Panc1 (cell line): Measurements from ENCODE around the gene LRRC43. TPM values are rescaled to one million over a fixed set of nuclear protein-coding genes. Genes with fewer than 3 reads are reported as not detected.

Experiments
- ATAC-seq: fragments of 200-7000 bp; cut with Tn5 transposase; 2 replicates; pipeline ENCODE4 v1.9.1; 2020; ENCODE audit warnings: mild to moderate bottlenecking, moderate library complexity
- BruUV-seq: library from RNA; stranded (reverse); fragments of 400-500 nt; replicated peaks from 2 replicates; lab custom pipeline; 2021; lab: Mats Ljungman, UMichigan
- CTCF ChIA-PET: fragments of 300-600 bp; sonication (Branson Sonifier 250); formaldehyde crosslinking; loops from one replicate; lab custom pipeline; 2022; ENCODE audit warnings: antibody characterized with exemption; lab: Charles Lee
- POLR2A ChIA-PET: fragments of 300-600 bp; sonication (Branson Sonifier 250); formaldehyde crosslinking; loops from one replicate; lab custom pipeline; 2022; ENCODE audit warnings: antibody characterized with exemption; lab: Charles Lee
- DNase-seq: peaks from one replicate; pipeline ENCODE4 v3.0.0-alpha.2; 2010; ENCODE audit warnings: low read depth, low spot score
- H3K27ac ChIP-seq: 2 replicates; pipeline ENCODE4 v1.5.1; 2011; ENCODE audit warnings: mild to moderate bottlenecking, low read length, inconsistent platforms
- H3K27me3 ChIP-seq: fragments of 200-500 bp; sonication (Bioruptor generic); 2 replicates; pipeline ENCODE4 v1.6.0; 2014; ENCODE audit warnings: low read length, inconsistent platforms; ENCODE audit not compliant: control insufficient read depth, insufficient read depth
- H3K36me3 ChIP-seq: fragments of 200-500 bp; sonication (Bioruptor generic); 2 replicates; pipeline ENCODE4 v1.5.1; 2014; ENCODE audit warnings: inconsistent platforms, mild to moderate bottlenecking, low read length, moderate library complexity; ENCODE audit not compliant: control insufficient read depth, insufficient read depth
- H3K4me1 ChIP-seq: 2 replicates; pipeline ENCODE4 v1.5.1; 2011; ENCODE audit warnings: inconsistent platforms, mild to moderate bottlenecking, low read length, moderate library complexity; ENCODE audit not compliant: control insufficient read depth, insufficient read depth
- H3K4me3 ChIP-seq, 2 experiments: 2 replicates each; pipeline ENCODE4 v1.5.1; 2011 to 2012; ENCODE audit warnings: low read depth in 2 of 2, low read length in 2 of 2, mild to moderate bottlenecking in 2 of 2, inconsistent platforms in 1 of 2, moderate library complexity in 1 of 2
- H3K9me3 ChIP-seq: fragments of 200-500 bp; sonication (Bioruptor generic); 2 replicates; pipeline ENCODE4 v1.5.1; 2014; ENCODE audit warnings: low read depth, mild to moderate bottlenecking, inconsistent platforms, low read length, moderate library complexity; ENCODE audit not compliant: control insufficient read depth, insufficient read depth
- CTCF ChIP-seq: fragments of 450-650 bp; IDR thresholded peaks from 2 replicates; pipeline ENCODE4 v1.5.1; 2017; ENCODE audit warnings: mild to moderate bottlenecking
- POLR2AphosphoS5 ChIP-seq: IDR thresholded peaks from 2 replicates; pipeline ENCODE4 v1.6.1; 2012; ENCODE audit warnings: mild to moderate bottlenecking, low read depth, low read length, moderate library complexity
- REST ChIP-seq, 2 experiments: IDR thresholded peaks; 2 replicates each; pipeline ENCODE4 v1.6.1; 2011 to 2012; ENCODE audit warnings: low read depth in 2 of 2, control low read depth in 1 of 2, low read length in 1 of 2, mild to moderate bottlenecking in 1 of 2, moderate library complexity in 1 of 2; ENCODE audit not compliant: insufficient read depth in 1 of 2
- SIN3A ChIP-seq: IDR thresholded peaks from 2 replicates; pipeline ENCODE4 v1.6.1; 2012; ENCODE audit warnings: low read depth, mild to moderate bottlenecking, low read length, moderate library complexity, borderline replicate concordance; ENCODE audit not compliant: insufficient read depth
- TCF7L2 ChIP-seq: IDR thresholded peaks from 2 replicates; pipeline ENCODE4 v1.6.1; 2011; ENCODE audit warnings: mild to moderate bottlenecking, low read depth, low read length, inconsistent platforms
- in situ Hi-C: cut with HindIII; loops from 2 replicates; pipeline ENCODE4 v1.10.0; 2016; ENCODE audit warnings: low sequenced_read_pairs, low pct_unique_long_range_greater_than_20kb
- intact Hi-C: fragments of 100-400 bp; cut with micrococcal nuclease; formaldehyde crosslinking; loops from one replicate; pipeline ENCODE4 v1.10.0; 2022; ENCODE audit not compliant: unreplicated experiment
- total RNA-seq: library from RNA; stranded (reverse); gene quantifications from one replicate; pipeline ENCODE4 v1.2.1, GENCODE V29; 2021; ENCODE audit not compliant: unreplicated experiment

Gene LRRC43
- total RNA-seq, 1 experiment from 2014 or later = 1.5 TPM

- intact Hi-C loops = no loop called here
- BruUV-seq = no TSS peak
- Histone ChIP-seq H3K9me3 (no peaks in the 10 kb centered on the region), H3K36me3 (peaks cover 7% of the 10 kb centered on the region), H3K27me3 (no peaks in the 10 kb centered on the region), H3K4me1 (no peaks in the 10 kb centered on the region), H3K4me3 (no peak overlapping the region), H3K27ac (no peak overlapping the region)
- CTCF ChIA-PET = no interaction called here
- POLR2A ChIA-PET = no interaction called here
- no peak for DNase-seq
- TF ChIP-seq POLR2AphosphoS5 (no peak), REST (IDR thresholded peaks at IDR 0.05; ENCODE audit: insufficient read depth in 1 of 2, low read depth in 2 of 2, low read length in 1 of 2) (no peak), CTCF (no peak), SIN3A (no peak), TCF7L2 (no peak)
- no peak for ATAC-seq
- in situ Hi-C loops = no loop called here
Measured at GRCh38 chr12:122135437-122136031, 47.4 kb upstream of the LRRC43 start.

- CTCF ChIA-PET = no interaction called here
- peaks cover 7% of the 10 kb centered on the region; the same call in 1 of the 2 replicates for H3K36me3 ChIP-seq
- H3K4me1 ChIP-seq = no peaks in the 10 kb centered on the region
- H3K27ac ChIP-seq = no peak overlapping the region
- ATAC-seq (no peak), DNase-seq (no peak)
- intact Hi-C loops = no loop called here
- BruUV-seq = no TSS peak
- TF ChIP-seq POLR2AphosphoS5 (no peak), TCF7L2 (no peak), CTCF (no peak), SIN3A (no peak), REST (IDR thresholded peaks at IDR 0.05; ENCODE audit: insufficient read depth in 1 of 2, low read depth in 2 of 2, low read length in 1 of 2) (no peak)
- H3K27me3 ChIP-seq = no peaks in the 10 kb centered on the region
- no peak overlapping the region for H3K4me3 ChIP-seq
- no peaks in the 10 kb centered on the region for H3K9me3 ChIP-seq
- in situ Hi-C loops = no loop called here
- POLR2A ChIA-PET = interaction anchor here (0.5 to 0.6 kb wide), 2 partner anchors 20 to 56 kb away, joined by 7 read pairs; no protein-coding TSS in a partner anchor
Measured at GRCh38 chr12:122137229-122137628, 45.7 kb upstream of the LRRC43 start.
